GM12875 (cell line): ENCODE data around the gene NELFCD.

ENCODE experiments used
- H3K4me3 ChIP-seq: one replicate; pipeline ENCODE4 v1.5.1; 2011; ENCODE audit warnings: low read depth, low read length, control low read depth
- CTCF ChIP-seq: IDR thresholded peaks from 2 replicates; pipeline ENCODE4 v1.5.1; 2011; ENCODE audit warnings: low read depth, mild to moderate bottlenecking, control low read depth, inconsistent platforms, low read length, moderate library complexity, borderline replicate concordance; ENCODE audit not compliant: insufficient read depth

The NELFCD gene

GRCh38 chr20:58984691-58985090 is 3.6 kb downstream of the NELFCD start:
- no peak for TF ChIP-seq CTCF

GRCh38 chr20:58985656-58986055 is 4.6 kb downstream of the NELFCD start:
- H3K4me3 ChIP-seq = no peak overlapping the region
- TF ChIP-seq CTCF = no peak

More at GRCh38 chr20:58984691-58985090, 3.6 kb downstream of the NELFCD start:
- no peak overlapping the region for H3K4me3 ChIP-seq

GRCh38 chr20:58986286-58986967 is 5.4 kb downstream of the NELFCD start:
- TF ChIP-seq CTCF = no peak
- H3K4me3 ChIP-seq = no peak overlapping the region

- no peak for TF ChIP-seq CTCF
- no peak overlapping the region for H3K4me3 ChIP-seq
Observed at GRCh38 chr20:58986968-58987517, 6.0 kb downstream of the NELFCD start.

- no peak for TF ChIP-seq CTCF
- no peak overlapping the region for H3K4me3 ChIP-seq
Observed at GRCh38 chr20:58987790-58988564, 6.9 kb downstream of the NELFCD start.

GRCh38 chr20:58988565-58988882 is 7.5 kb downstream of the NELFCD start:
- TF ChIP-seq CTCF = no peak
- no peak overlapping the region for H3K4me3 ChIP-seq
